ENCODE data around the gene TOP2B.

The TOP2B gene

GRCh38 chr3:25618028-25618427, 46.7 kb downstream of the TOP2B start:
- DNase-seq = peak; percentile 15

GRCh38 chr3:25611193-25611592, 53.5 kb downstream of the TOP2B start:
- DNase-seq = no peak

GRCh38 chr3:25610779-25611178, 53.9 kb downstream of the TOP2B start:
- DNase-seq = no peak

GRCh38 chr3:25610167-25610566, 54.5 kb downstream of the TOP2B start:
- no peak for DNase-seq

GRCh38 chr3:25604107-25604805, 60.5 kb downstream of the TOP2B start:
- DNase-seq = peak; percentile 22

GRCh38 chr3:25603703-25604102, 61.0 kb downstream of the TOP2B start:
- DNase-seq = no peak

- DNase-seq = no peak
Measured at GRCh38 chr3:25597535-25598101, 67.1 kb downstream of the TOP2B start.

- peak; percentile 21 for DNase-seq
Measured at GRCh38 chr3:25594007-25594502, 70.7 kb downstream of the TOP2B start.

GRCh38 chr3:25593001-25593400, 71.7 kb downstream of the TOP2B start:
- no peak for DNase-seq

- DNase-seq = peak; percentile 2
Measured at GRCh38 chr3:25592510-25592968, 72.2 kb downstream of the TOP2B start.

GRCh38 chr3:25589783-25590258, 74.9 kb downstream of the TOP2B start:
- DNase-seq = no peak

- DNase-seq = no peak
Measured at GRCh38 chr3:25589104-25589782, 75.5 kb downstream of the TOP2B start.

GRCh38 chr3:25588441-25589103, 76.1 kb downstream of the TOP2B start:
- no peak for DNase-seq

- DNase-seq = no peak
Measured at GRCh38 chr3:25587975-25588374, 76.7 kb downstream of the TOP2B start.

GRCh38 chr3:25587526-25587925, 77.2 kb downstream of the TOP2B start:
- DNase-seq = no peak

GRCh38 chr3:25587094-25587493, 77.6 kb downstream of the TOP2B start:
- no peak for DNase-seq

- DNase-seq = no peak
Measured at GRCh38 chr3:25586553-25586952, 78.2 kb downstream of the TOP2B start.

GRCh38 chr3:25586167-25586505, 78.6 kb downstream of the TOP2B start:
- DNase-seq = no peak

GRCh38 chr3:25585361-25586166, 79.1 kb downstream of the TOP2B start:
- DNase-seq = no peak

GRCh38 chr3:25584011-25584789, 80.5 kb downstream of the TOP2B start:
- DNase-seq = no peak

- DNase-seq = no peak
Measured at GRCh38 chr3:25583343-25583742, 81.4 kb downstream of the TOP2B start.

- no peak for DNase-seq
Measured at GRCh38 chr3:25582242-25582641, 82.5 kb downstream of the TOP2B start.
